ENCODE measurements around the gene LUZP1. TPM values are rescaled to one million over a fixed set of nuclear protein-coding genes. Genes with fewer than 3 reads are reported as not detected.
A peak's percentile ranks its signal among the peaks of the same experiment; 100 is the strongest.

The LUZP1 gene
- total RNA-seq, 1 donor from 2014 or later = 10.8 TPM

DNA sequence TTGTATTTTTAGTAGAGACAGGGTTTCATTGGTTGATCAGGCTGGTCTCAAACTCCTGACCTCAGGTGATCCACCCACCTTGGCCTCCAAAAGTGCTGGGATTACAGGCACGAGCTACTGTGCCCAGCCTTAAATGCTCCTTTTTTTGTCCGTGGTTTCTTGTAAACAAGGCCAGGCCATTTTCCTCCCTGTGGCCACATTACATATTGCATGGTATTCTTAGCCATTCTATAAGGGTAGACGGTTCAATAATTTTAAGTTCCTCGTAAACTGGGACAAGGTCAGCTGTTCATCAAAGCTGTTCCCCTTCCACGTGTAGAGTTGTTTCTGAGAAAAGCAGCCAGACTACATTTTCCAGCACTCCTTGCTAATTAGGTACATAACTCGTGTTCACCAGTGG lies 10.3 kb upstream of the LUZP1 start:
- TF ChIP-seq, protein P1, sequence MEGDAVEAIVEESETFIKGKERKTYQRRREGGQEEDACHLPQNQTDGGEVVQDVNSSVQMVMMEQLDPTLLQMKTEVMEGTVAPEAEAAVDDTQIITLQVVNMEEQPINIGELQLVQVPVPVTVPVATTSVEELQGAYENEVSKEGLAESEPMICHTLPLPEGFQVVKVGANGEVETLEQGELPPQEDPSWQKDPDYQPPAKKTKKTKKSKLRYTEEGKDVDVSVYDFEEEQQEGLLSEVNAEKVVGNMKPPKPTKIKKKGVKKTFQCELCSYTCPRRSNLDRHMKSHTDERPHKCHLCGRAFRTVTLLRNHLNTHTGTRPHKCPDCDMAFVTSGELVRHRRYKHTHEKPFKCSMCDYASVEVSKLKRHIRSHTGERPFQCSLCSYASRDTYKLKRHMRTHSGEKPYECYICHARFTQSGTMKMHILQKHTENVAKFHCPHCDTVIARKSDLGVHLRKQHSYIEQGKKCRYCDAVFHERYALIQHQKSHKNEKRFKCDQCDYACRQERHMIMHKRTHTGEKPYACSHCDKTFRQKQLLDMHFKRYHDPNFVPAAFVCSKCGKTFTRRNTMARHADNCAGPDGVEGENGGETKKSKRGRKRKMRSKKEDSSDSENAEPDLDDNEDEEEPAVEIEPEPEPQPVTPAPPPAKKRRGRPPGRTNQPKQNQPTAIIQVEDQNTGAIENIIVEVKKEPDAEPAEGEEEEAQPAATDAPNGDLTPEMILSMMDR (IDR thresholded peaks at IDR 0.05) = no peak
- Mint-ChIP-seq H3K4me3 (peak overlapping the region; percentile 77), H3K36me3 (ENCODE audit: low read depth) (no peaks in the 10 kb centered on the region), H3K9me3 (peaks cover 2% of the 10 kb centered on the region), H3K27me3 (peaks cover 4% of the 10 kb centered on the region), H3K27ac (no peak overlapping the region), H3K4me1 (peaks cover 33% of the 10 kb centered on the region)
- intact Hi-C loops (cut with micrococcal nuclease) = loop anchor here (5.0 kb wide), 1 partner anchor 163 kb away; the partner anchor contains the start of gene HNRNPR
- CTCF ChIA-PET = interaction anchor here (0.9 to 1.0 kb wide), 2 partner anchors 76 to 80 kb away, joined by 3 to 5 read pairs; no protein-coding TSS in a partner anchor
- POLR2A ChIA-PET = interaction anchor here (3.9 kb wide), 1 partner anchor 10 kb away, joined by 25 read pairs; the partner anchor contains the start of gene LUZP1
- ATAC-seq (ENCODE audit: low read depth) (no peak), DNase-seq (no peak)

DNA sequence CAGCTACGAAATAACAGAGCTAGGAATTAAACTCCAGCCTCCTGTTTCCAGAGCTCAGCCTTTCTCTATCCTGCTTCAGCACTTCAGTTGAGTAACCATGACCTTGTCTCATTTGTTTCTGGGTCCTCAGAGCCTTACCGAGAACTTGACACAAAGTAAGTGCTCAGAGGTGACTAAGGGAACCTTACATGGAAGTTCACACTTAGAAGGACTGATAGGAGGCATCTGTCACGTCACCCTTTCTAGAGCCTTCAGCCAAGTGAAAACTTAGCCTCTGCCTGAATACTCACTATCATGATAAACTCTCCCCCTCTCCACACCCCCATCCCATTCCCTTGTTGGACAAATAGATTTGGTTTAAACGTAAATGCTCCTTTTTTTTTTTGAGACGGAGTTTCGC lies 9.8 kb upstream of the LUZP1 start:
- H3K27ac Mint-ChIP-seq = peak overlapping the region; percentile 53
- CTCF ChIA-PET = interaction anchor here (3.0 kb wide), 1 partner anchor 79 kb away, joined by 23 read pairs; no protein-coding TSS in a partner anchor

DNA sequence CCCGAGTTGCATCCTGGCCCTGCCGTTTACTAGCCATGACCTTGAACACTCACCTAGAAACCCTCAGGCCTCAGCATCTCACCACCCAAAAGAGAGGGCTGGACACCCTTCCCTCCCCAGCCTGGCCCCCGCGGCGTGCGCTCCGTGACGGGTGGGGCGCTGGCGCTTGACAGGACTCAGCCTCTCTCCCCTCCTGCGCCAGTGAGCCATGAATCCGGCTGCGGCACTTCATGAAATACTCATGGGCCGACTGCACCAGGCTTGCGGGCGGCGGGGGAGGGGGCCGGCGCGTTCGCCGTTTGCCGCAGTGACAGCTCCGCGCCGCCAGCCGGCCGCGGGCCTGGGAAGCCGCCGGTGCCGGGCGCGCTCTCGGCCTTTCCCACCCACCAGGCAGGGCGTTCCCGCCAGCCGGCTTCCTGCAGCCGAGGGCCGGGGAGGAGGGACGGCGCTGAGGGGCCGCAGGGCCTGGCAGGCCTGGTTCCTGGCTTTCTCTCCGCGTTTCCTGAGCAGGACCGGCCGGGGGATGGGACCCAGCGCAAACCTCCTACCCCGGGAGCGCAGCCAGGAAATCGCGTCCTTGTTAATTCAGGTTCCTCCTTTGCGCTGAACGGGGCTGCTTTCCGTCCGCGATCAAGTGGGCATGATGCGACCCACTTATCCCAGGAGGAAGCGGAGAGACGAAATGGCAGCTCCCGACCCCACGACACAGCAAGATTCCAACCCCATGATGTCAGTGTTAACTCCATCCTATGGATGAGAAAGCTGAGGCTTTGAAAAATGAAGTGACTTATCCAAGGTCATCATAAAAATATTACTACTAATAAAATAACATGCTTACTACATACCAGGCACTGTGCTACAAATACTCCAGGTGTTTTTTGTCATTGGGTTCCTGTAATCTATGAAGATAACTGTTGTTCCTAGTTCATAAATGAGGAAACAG lies 9.1 kb upstream of the LUZP1 start:
- intact Hi-C loops (cut with micrococcal nuclease) = loop anchor here (1.0 to 5.0 kb wide), 2 partner anchors 9 to 165 kb away; partner anchors contain the start of genes HNRNPR and LUZP1
- H3K4me3 Mint-ChIP-seq = peak overlapping the region; percentile 77
- H3K4me1 Mint-ChIP-seq = peaks cover 33% of the 10 kb centered on the region
- no peaks in the 10 kb centered on the region for H3K36me3 Mint-ChIP-seq (ENCODE audit: low read depth)
- ChIA-PET CTCF (interaction anchor here (3.0 kb wide), 1 partner anchor 78 kb away, joined by 23 read pairs; no protein-coding TSS in a partner anchor), POLR2A (interaction anchor here (0.6 to 3.9 kb wide), 4 partner anchors 9 to 157 kb away, joined by 3 to 25 read pairs (median 6); partner anchors contain the start of gene LUZP1)
- TF ChIP-seq, protein P1 (IDR thresholded peaks at IDR 0.05) = no peak
- H3K9me3 Mint-ChIP-seq = peaks cover 2% of the 10 kb centered on the region
- DNase-seq (peak; percentile 66), ATAC-seq (ENCODE audit: low read depth) (peak; percentile 97)
- H3K27ac Mint-ChIP-seq = peak overlapping the region; percentile 73
- peaks cover 4% of the 10 kb centered on the region for H3K27me3 Mint-ChIP-seq

More for the DNA sequence above, 9.8 kb upstream of the LUZP1 start:
- POLR2A ChIA-PET = interaction anchor here (0.7 to 3.9 kb wide), 3 partner anchors 10 to 80 kb away, joined by 3 to 25 read pairs (median 4); partner anchors contain the start of gene LUZP1
- peak overlapping the region; percentile 77 for H3K4me3 Mint-ChIP-seq
- DNase-seq (no peak), ATAC-seq (ENCODE audit: low read depth) (no peak)
- peaks cover 2% of the 10 kb centered on the region for H3K9me3 Mint-ChIP-seq
- TF ChIP-seq, protein P1 (IDR thresholded peaks at IDR 0.05) = no peak
- intact Hi-C loops (cut with micrococcal nuclease) = loop anchor here (5.0 kb wide), 1 partner anchor 164 kb away; the partner anchor contains the start of gene HNRNPR
- H3K36me3 Mint-ChIP-seq (ENCODE audit: low read depth) = no peaks in the 10 kb centered on the region
- H3K4me1 Mint-ChIP-seq = peaks cover 33% of the 10 kb centered on the region
- peaks cover 4% of the 10 kb centered on the region for H3K27me3 Mint-ChIP-seq

DNA sequence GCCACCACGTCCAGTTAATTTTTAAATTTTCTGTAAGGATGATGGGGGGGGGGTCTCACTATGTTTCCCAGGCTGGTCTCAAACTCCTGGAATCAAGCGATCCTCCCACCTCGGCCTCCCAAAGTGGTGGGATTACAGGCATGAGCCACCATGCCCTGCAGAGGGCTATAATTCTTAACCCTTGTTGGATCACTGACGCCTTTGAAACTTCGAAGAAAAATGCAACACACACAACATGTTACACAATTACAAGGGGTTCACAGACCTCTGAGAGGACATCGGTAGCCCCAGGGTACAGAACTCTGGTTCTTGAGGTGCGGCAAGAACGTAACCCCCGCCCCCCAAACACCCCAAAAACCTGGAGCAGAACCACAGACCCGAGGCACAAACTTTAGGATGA lies 8.4 kb upstream of the LUZP1 start:
- ChIA-PET CTCF (interaction anchor here (3.0 kb wide), 1 partner anchor 77 kb away, joined by 23 read pairs; no protein-coding TSS in a partner anchor), POLR2A (interaction anchor here (1.4 to 3.9 kb wide), 2 partner anchors 9 to 78 kb away, joined by 4 to 25 read pairs; partner anchors contain the start of gene LUZP1)
- ATAC-seq (ENCODE audit: low read depth) = no peak
- Mint-ChIP-seq H3K36me3 (ENCODE audit: low read depth) (no peaks in the 10 kb centered on the region), H3K27me3 (peaks cover 2% of the 10 kb centered on the region), H3K4me1 (peaks cover 33% of the 10 kb centered on the region), H3K27ac (peak overlapping the region; percentile 73), H3K9me3 (peaks cover 2% of the 10 kb centered on the region), H3K4me3 (peak overlapping the region; percentile 67)
- TF ChIP-seq, protein P1 (IDR thresholded peaks at IDR 0.05) = no peak
- intact Hi-C loops (cut with micrococcal nuclease) = loop anchor here (1.0 to 5.0 kb wide), 2 partner anchors 9 to 165 kb away; partner anchors contain the start of genes HNRNPR and LUZP1
- no peak for DNase-seq
